HG03135 (cell line): Measurements from ENCODE around the gene MYF5.
"Not testable (repeated sequence)": the region's sequence is repeated elsewhere in the genome, so short reads cannot be mapped to it uniquely, and the experiment has no call there.

Experiments used
- ATAC-seq: cut with Tn5 transposase; IDR thresholded peaks from one replicate; pipeline ENCODE4 v1.9.1; 2021; ENCODE audit warnings: mild to moderate bottlenecking, moderate library complexity; ENCODE audit not compliant: unreplicated experiment

MYF5 gene

DNA sequence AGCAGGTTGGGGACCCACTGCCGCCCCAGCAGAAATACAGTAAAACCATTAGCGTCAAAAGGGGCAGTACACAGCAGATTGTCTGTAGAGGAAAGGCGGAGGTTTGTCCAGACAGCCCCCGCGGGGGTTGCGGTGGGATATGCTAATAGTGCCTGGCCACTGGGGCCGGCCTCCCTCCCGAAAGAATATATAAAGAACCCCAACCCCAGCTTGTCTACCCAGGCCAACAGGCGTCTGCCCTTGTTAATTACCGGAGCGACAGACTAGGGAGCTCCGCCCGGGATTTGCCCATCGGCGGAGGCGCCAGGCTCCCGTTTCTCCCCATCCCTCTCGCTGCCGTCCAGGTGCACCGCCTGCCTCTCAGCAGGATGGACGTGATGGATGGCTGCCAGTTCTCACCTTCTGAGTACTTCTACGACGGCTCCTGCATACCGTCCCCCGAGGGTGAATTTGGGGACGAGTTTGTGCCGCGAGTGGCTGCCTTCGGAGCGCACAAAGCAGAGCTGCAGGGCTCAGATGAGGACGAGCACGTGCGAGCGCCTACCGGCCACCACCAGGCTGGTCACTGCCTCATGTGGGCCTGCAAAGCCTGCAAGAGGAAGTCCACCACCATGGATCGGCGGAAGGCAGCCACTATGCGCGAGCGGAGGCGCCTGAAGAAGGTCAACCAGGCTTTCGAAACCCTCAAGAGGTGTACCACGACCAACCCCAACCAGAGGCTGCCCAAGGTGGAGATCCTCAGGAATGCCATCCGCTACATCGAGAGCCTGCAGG, at the start of gene MYF5:
TSS of gene MYF5 (plus strand) at position 217 of the 774 bp plus-strand sequence. CDS start at position 369, 152 bp downstream.
- no peak for ATAC-seq

GRCh38 chr12:80670214-80670613, 46.5 kb upstream of the MYF5 start:
- ATAC-seq = no peak

DNA sequence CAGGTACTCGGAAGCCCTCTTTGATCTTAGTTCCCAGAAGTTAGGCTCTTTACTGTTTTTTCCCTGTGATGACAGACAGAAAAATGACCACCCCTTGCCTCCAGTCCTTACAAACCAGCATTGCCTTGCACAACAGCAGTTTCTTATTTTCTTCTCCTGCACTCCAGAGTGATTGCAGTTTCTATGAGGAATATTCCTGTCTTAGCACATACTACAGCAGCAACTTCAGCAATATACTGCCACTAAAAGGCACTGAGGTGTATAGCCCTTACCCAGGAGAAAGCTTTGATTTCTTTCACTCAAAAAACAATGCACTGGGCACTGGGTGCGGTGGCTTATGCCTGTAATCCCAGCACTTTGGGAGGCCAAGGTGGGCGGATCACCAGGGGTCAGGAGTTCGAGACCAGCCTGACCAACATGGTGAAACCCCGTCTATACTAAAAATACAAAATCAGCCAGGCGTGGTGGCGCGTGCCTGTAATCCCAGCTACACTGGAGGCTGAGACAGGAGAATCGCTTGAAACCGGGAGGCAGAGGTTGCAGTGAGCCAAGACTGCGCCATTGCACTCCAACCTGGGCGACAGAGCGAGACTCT, 40.6 kb upstream of the MYF5 start:
- ATAC-seq = not testable (repeated sequence)

- no peak for ATAC-seq
These were observed 39.9 kb upstream of the MYF5 start for GRCh38 chr12:80676856-80677255.

DNA sequence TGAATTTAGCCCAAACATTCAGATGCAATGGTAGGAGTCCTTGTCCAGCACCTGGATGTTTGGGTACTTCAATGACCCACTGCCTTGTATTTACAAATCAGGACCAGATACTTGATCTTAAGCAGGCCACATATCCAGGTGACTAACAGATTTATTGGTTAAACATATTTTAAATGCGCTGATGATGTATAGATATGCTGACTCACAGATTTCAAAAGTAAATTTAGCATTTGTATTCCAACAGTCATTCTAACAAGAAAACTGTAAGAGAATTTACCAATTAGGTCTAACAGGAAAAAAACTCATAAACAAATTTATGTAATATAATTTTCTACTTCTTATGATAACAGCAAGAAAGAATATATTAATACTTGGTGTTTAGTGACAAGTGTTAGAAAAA, 38.7 kb upstream of the MYF5 start:
- no peak for ATAC-seq

DNA sequence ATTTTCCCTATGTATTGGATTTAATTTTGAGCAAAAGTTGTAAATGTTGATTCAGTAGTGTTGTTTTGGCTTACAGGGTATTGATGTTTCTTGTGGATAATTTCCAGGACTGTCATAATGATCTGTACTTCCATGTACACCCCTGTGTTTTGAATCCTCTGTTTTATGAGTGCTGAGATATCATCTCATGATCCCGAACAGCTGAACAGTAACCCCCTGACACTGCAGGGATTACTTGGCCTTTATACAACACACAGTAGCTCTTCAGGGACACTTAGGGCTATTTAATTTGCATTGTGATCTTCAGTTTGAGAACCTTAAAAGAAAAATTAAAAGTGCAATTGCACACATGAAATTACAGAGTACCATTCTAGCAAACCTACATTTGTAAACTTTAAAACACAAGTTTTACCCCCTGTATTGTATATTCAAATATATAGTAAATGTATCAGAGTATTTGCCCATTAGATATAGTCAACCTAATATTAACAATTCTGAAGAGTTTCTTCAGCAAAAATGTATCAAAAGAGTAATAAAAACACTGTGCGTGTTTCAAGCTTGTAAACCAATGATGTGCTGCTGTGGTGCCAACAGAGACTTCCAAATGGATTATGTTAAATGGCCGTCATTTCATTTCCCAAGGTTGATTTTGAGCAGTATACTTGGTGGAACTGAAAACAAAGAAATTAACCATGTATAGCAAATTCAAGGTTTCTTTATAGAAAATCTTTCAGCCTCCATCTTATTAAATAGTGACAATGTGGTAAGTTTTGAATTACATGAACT, 37.2 kb upstream of the MYF5 start:
- no peak for ATAC-seq

DNA sequence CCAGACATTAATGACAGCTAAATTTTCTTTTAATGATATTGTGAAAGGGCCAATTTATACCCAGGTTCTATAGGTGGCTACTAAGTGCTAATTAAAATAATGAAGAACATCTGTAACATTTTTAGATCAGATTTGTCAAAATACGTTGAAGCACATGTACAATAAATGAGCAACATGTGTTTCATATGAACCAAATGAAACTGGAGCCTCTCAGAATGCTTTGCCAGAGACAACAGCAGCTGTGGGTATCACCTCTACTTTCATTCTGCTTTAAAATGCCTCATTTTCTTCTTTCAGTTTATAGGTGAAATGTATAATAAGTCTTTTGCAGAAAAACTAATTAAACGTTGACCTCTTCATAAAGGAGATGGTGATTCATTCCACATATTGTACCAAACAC, 35.4 kb upstream of the MYF5 start:
- no peak for ATAC-seq

- no peak for ATAC-seq
These were observed 34.9 kb upstream of the MYF5 start for GRCh38 chr12:80681786-80682185.

DNA sequence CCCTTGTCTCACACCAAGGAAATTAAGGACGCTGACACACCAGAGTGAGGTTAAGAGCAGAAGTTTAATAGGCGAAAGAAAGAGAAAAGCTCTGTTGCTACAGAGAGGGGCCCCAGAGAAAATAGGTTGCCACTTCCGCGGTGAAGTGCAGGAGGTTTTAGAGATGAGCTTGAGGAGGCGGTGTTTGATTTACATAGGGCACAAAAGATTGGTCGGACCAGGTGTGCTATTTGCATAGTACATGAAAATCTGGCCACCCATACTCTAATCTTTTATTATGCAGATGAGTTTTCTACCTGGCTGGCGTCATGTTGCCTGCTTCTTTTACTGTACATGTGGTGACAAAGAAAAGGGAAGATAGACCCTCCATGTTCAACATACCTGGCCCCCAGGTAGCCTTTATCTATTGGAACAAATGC, 32.6 kb upstream of the MYF5 start:
- no peak for ATAC-seq

- ATAC-seq = no peak
These were observed 26.6 kb upstream of the MYF5 start for GRCh38 chr12:80690090-80690489.

- ATAC-seq = no peak
These were observed 26.2 kb upstream of the MYF5 start for GRCh38 chr12:80690513-80690912.

DNA sequence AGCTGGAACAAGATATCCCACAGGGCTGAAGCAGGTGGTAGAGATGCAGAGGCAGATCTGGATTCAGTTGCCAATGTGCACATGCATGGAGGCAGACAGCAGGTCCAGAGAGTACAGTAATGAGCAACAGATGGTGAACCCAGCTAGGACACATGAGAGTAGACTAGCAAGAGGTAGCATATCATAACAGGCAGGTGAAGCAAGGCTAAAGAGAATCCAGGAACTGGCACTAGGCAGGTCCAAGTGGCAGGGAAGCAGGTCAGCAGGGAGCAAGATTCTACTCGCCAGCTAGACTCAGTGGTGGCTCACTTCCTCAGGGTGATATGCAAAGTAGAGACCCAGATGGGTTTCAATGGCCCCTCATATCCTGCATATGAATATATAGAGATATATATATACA, 24.6 kb upstream of the MYF5 start:
- no peak for ATAC-seq

- ATAC-seq = no peak
These were observed 19.3 kb upstream of the MYF5 start for GRCh38 chr12:80697270-80697887.

DNA sequence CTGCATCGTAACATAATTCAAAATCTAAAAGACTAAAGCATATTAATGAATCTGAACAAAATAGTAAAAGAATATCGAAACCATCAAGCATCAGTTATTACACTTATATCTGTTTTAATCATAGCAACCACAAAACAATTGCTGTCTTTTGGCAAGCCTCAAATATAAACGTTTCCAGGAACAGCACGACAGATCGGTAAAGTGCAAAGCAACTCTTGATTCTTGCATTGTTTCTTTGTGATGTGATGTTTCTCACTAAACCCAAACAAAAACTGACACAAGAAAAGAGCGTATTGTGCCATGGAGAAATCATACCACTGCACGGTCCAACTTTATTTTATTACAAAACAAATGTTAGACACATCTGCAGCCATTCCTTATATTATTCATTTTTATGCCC, 18.5 kb upstream of the MYF5 start:
- ATAC-seq = no peak

DNA sequence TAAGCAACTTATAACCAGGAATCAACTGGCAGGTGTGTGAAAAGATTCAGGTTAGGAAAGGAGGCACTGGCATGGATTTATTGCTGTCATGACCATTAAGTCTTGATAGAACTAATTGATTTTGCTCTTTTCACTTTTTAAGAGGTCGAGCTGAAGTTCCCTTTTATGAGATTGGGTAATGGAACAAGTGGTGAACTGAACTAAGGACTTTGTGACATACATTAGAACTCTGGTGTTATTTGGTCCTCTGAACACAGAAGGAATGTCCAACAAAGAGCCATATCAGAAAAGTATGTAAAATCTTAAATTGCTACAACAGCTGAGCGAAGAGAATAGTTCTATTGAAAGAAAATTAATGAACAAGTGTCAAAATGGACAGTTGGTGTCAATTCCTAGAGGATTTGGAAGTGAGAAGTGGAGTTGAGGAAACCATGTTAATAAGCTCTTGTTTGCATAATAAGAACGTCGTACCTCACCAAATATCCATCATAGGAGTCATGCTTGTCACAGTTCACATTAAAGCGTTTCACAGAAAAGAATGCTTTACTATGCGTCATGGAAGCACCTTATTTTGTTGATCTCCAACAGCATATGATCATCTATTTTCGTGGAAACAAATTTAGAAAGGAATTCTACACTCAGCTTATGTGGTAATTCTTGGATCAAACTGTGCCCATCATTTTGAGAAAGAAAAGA, 17.7 kb upstream of the MYF5 start:
- ATAC-seq = no peak

DNA sequence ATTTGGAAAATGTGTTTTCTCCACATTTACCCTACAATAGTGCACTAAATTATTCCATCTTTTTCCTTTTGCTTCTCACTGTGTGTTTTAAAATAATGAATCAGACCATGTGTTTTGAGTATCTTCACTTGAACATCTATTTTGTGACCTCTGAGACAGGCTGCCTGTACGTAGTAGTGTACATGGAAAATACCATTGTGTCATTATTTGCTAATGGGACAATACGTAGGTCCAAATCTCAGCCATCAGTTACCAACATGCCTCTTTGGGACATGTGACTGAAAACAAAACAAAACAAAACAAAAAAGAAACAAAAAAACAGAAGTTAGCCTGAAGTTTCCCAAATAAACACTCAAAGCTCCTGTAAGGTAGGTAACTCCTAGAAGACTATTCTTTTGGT, 16.4 kb upstream of the MYF5 start:
- ATAC-seq = no peak

DNA sequence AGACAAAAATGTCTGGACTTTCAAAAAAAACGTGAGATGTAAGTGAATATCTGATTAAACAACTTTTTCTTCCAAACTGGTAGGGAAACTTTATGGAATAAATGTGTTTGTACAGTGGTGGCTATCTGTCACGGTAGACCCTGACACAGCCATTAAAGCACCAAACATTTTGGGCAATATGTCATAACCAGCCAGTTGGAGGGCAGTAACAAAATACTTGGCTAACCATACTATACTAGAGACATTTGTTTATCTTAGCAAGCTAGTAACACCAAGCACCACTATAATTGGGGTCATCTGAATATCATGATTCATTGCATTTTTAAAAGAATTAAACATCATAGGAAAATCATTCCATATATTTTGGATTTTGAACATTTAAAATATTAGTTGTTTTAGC, 15.3 kb upstream of the MYF5 start:
- no peak for ATAC-seq

DNA sequence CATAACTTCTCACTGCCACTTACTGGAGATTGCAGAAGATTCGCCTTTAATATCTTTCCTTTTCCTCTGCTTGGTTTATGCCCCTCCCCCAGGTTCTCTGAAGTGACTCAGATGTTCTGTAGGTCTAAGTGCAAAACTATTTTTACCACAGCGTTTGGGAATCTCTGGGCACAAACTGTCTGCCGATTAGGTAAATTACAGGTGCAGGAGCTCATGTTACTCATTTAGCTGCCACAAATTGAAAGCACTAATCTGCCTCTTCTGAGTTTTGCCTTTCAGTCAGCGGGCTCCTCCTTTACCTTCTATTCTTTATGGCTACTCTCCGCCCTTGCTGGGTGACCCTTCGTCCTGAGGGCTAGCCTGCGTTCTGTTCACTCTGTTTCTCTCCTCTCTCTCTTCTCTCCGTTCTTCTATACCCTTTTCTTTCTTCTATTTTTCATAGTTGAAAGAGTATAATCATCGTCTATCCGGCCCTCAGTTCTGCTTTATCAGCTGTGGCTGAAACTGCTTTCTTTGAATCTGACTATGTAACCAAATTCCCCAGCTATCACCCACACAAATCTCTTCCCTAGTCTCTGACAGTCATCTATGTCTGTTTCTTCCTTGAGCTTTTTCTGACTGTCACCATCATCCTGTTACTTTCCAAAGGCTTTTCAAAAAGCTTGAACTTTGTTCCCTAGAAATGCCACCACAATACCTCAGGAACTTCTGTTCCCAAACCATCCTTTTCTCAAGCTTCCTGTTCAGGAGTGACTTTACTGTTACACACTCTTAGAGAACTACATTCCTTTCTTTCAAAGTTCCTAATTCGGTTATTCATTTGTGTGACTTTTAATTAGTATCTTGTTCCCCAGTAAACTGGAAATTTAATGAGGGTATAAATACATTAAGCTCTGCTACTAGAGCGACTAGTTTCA, 13.6 kb upstream of the MYF5 start:
- ATAC-seq = peak; percentile 60

DNA sequence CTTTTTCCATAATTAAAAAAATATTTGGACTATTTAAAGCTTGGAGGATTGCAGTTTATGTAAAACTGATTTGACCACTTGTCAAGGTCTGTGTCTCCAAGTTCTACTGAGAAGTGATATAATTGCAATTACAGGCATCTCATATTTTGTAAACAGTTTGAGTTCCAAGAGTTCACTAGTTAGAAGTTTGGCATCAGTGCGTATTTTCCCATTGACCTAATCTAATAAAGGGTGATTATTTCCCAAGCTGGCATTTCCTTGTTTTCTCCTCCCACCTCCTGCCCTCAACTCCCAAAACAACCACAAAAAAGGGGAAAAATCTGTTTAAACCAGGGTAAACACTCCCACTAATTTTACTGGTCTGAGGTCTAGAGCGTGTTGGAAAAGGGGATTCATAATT, 12.3 kb upstream of the MYF5 start:
- no peak for ATAC-seq
